SK-N-MC (cell line): ENCODE results near the gene XXYLT1.

Experiments
- EZH2 ChIP-seq: fragments of 200-600 bp; sonication (generic); IDR thresholded peaks from one replicate; pipeline ENCODE4 v1.6.1; 2017; ENCODE audit warnings: antibody characterized with exemption
- POLR2AphosphoS5 ChIP-seq: IDR thresholded peaks from 2 replicates; pipeline ENCODE4 v1.6.1; 2012; ENCODE audit warnings: mild to moderate bottlenecking, low read depth, low read length, borderline replicate concordance

DNA sequence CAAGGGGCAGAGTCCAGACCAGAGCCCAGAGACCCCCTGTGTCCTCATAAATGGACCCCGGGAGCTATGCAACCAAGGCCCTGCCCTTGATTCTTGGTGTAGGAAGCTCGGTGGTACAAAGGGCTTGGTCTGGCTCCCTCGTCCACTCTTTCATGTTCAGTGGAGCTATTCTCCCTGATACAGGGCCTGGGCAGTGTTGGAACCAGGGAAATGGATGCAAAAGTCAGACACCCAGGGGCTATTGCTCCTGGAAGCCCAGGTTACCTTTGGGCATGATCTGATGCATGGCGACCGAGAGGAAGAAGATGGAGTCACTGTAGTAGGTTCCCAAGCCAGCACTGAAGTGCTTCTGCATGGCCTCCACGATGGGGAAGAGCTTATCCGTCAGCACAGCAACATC lies 44.5 kb downstream of the XXYLT1 start:
- TF ChIP-seq EZH2, result no peak
- TF ChIP-seq POLR2AphosphoS5, result no peak
